ENCODE data around the gene USP21. TPM values are rescaled to one million over a fixed set of nuclear protein-coding genes. Genes with fewer than 3 reads are reported as not detected.
A peak's percentile ranks its signal among the peaks of the same experiment; 100 is the strongest.

USP21 gene
- total RNA-seq, 6 donors from 2014 or later = 14.1 to 48.2 (median 21.8) TPM

DNA sequence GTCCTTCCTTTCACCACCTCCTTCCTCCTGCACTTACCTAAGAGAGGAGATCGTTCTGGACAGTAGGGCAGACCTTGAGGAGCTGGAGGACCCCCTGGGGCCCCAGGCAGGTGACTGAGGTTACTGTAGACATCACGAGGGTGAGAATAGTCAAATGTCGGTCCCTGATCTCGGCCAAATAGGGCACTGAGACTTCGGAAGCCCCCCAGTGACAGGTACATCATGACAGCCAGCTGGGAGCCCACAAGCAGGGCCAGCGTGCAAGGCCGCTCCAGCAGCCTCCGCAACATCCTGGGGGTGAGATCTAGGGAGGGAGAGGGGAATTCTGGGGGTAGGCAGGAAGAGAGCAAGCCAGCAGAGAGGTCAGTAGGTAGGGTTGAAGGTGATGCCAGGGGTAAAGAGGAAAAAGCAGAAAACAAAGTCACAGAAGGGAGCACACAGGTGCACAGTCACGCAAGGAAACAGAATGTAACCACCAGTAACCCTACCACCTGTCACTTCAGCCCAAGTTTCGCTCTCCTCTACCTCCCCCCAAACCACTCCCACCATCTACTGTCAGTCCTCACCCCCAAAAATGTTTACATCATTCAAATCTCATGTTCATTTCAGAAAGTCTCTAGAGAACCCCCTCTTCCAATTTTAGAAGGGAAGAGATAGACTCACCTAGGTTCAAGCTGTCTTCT lies 16.6 kb downstream of the USP21 start:
- H3K9me3 ChIP-seq = no peaks in the 10 kb centered on the region
- peak overlapping the region; percentile 83 to 94 (median 93) for H3K27ac ChIP-seq
- peak overlapping the region in 2 of 4 donors; percentile 64 to 77 for H3K4me3 ChIP-seq
- TF ChIP-seq, protein P1, sequence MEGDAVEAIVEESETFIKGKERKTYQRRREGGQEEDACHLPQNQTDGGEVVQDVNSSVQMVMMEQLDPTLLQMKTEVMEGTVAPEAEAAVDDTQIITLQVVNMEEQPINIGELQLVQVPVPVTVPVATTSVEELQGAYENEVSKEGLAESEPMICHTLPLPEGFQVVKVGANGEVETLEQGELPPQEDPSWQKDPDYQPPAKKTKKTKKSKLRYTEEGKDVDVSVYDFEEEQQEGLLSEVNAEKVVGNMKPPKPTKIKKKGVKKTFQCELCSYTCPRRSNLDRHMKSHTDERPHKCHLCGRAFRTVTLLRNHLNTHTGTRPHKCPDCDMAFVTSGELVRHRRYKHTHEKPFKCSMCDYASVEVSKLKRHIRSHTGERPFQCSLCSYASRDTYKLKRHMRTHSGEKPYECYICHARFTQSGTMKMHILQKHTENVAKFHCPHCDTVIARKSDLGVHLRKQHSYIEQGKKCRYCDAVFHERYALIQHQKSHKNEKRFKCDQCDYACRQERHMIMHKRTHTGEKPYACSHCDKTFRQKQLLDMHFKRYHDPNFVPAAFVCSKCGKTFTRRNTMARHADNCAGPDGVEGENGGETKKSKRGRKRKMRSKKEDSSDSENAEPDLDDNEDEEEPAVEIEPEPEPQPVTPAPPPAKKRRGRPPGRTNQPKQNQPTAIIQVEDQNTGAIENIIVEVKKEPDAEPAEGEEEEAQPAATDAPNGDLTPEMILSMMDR (IDR thresholded peaks at IDR 0.05) = no peak
- TF ChIP-seq EP300 (IDR thresholded peaks at IDR 0.05) (no peak), POLR2AphosphoS5 (IDR thresholded peaks at IDR 0.05) (no peak), POLR2A (IDR thresholded peaks at IDR 0.05) (no peak)
- H3K4me1 ChIP-seq = peaks cover 19 to 29% (median 24%) of the 10 kb centered on the region in 4 donors
- ATAC-seq (ENCODE audit: low FRiP score in 2 of 2) (no peak), DNase-seq (no peak)
- 88 to 91% methylated on average over 10 of the region's 10 CpGs for WGBS, 2 donors
- peaks cover 22 to 50% (median 38%) of the 10 kb centered on the region in 4 donors for H3K36me3 ChIP-seq
- no peaks in the 10 kb centered on the region for H3K27me3 ChIP-seq

DNA sequence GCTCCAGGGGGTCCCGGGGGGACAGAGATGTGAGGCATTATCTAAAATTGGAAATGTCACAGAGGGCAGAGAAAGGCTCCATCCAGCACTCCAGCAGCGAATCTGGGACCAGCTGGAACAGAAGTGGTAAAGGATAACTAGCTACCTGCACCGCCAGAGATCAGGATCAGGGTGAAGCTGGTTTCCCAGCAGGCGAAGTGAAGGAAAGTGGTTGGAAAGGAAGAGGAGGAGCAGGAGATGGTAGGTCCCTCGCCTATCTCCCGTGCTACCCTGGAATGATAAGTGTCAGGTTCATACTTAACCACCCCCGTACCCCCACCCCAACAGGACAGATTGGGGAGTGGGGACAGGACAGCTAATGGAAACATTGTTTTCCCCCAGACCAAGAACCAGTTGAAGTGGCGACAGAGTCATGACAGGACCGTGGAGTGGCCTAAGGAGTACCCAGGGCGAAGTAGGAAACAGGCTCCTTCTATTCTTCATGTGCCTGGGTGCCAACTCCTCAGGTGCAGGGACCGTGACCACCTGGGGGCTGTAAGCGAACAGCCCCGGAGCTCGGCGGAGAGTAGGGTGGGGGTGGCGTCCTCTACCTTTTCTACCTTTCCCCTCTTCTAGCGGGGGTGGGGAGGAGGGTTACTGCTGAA lies 17.3 kb downstream of the USP21 start:
- peaks cover 19 to 29% (median 24%) of the 10 kb centered on the region in 4 donors for H3K4me1 ChIP-seq

DNA sequence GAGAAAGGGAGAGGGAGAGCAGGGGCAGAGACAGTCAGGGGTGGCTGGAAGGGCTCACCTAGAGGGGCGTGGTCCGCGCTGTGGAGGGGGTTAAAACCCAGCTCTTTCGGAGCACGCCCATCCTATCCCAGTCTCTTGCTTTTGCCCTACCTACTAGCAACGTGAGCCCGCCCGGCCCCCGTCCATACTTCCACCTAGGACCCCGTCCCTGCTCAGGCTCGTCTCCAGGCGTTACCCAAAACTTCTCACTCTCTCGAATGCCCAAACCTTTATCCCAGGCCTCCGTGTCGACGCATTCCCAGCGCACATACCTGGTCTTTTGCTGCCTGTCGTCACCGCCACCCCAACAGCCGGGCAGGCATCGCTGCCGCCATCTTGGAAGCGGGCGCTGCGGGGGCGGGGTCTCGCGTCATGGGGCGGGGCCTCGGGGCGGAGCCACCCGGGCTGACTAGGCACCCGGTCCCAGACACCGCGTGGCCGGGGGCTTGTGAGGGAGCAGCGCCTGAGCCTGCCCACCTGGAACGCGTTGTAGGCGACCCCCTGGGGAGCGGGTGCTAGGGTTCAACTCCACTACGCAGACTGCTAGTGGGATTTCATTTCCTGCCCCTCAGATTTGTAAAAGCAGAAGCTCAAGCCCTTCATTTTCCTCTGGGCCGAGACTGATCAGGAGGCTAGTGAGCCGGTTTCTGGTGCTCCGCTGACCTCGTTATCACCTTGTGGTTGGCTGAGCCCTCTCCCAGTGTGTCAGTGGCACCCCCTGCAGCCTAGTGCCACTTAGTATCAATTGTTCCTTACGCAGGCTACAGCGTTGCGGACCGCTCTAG lies 18.0 kb downstream of the USP21 start, which contains the start of gene B4GALT3:
TSS of gene B4GALT3 (minus strand) at position 396 of the 824 bp plus-strand sequence. CDS start 1,447 bp downstream, outside the sequence.
- no peaks in the 10 kb centered on the region for H3K9me3 ChIP-seq
- H3K27ac ChIP-seq = peak within 1 kb of the TSS; percentile 83 to 94 (median 93)
- WGBS, 2 donors = 5 to 12% methylated on average over 20 to 44 of the region's 50 CpGs
- DNase-seq (peak; percentile 90 to 100), ATAC-seq (ENCODE audit: low FRiP score in 2 of 2) (peak; percentile 96 to 99)
- peaks cover 12 to 36% (median 25%) of the 10 kb centered on the region in 4 donors for H3K36me3 ChIP-seq
- H3K27me3 ChIP-seq = no peaks in the 10 kb centered on the region
- TF ChIP-seq POLR2AphosphoS5 (IDR thresholded peaks at IDR 0.05) (peak; percentile 88 to 92), POLR2A (IDR thresholded peaks at IDR 0.05) (peak in 2 of 4 donors; percentile 54 to 84), EP300 (IDR thresholded peaks at IDR 0.05) (peak in 1 of 4 donors; percentile 7)
- TF ChIP-seq, protein P1 (IDR thresholded peaks at IDR 0.05) = peak in 2 of 6 experiments; percentile 12 to 21
- peaks cover 19 to 29% (median 24%) of the 10 kb centered on the region in 4 donors for H3K4me1 ChIP-seq
- peak within 1 kb of the TSS; percentile 39 to 77 (median 64) for H3K4me3 ChIP-seq

More for the DNA sequence above, 17.3 kb downstream of the USP21 start:
- DNase-seq (no peak), ATAC-seq (ENCODE audit: low FRiP score in 2 of 2) (peak; percentile 5 to 44)
- Histone ChIP-seq H3K27ac (peak overlapping the region; percentile 83 to 94 (median 93)), H3K27me3 (no peaks in the 10 kb centered on the region), H3K36me3 (peaks cover 20 to 44% (median 31%) of the 10 kb centered on the region in 4 donors), H3K4me3 (peak overlapping the region; percentile 39 to 77 (median 64)), H3K9me3 (no peaks in the 10 kb centered on the region)
- no peak for TF ChIP-seq EP300 (IDR thresholded peaks at IDR 0.05)
- TF ChIP-seq, protein P1 (IDR thresholded peaks at IDR 0.05) = no peak
- no peak for TF ChIP-seq POLR2A (IDR thresholded peaks at IDR 0.05)
- no peak for TF ChIP-seq POLR2AphosphoS5 (IDR thresholded peaks at IDR 0.05)
- 23 to 28% methylated on average over 11 to 17 of the region's 17 CpGs for WGBS, 2 donors

DNA sequence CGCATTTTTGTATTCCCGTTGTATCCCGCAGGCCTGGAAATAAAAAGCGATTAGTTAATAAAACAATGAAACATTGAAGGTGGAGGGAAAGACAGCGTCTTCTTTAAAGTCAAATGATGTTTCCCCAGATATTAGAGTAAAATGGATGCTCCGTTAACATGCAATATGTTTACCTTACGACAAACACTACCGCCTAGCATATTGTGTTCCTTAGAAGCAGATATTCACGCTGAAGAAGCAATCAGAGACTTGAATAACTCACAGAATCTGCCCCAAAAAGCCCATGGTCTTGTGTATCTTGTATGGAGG lies 18.6 kb downstream of the USP21 start:
- H3K4me3 ChIP-seq = peak overlapping the region in 3 of 4 donors; percentile 64 to 77 (median 65)
- 61 to 65% methylated on average over 9 of the region's 9 CpGs for WGBS, 2 donors
- peak overlapping the region; percentile 83 to 94 (median 93) for H3K27ac ChIP-seq
- peaks cover 19 to 24% (median 24%) of the 10 kb centered on the region in 4 donors for H3K4me1 ChIP-seq
- H3K9me3 ChIP-seq = no peaks in the 10 kb centered on the region
- H3K36me3 ChIP-seq = peaks cover 11 to 31% (median 20%) of the 10 kb centered on the region in 4 donors
- TF ChIP-seq, protein P1 (IDR thresholded peaks at IDR 0.05) = no peak
- no peak for TF ChIP-seq POLR2AphosphoS5 (IDR thresholded peaks at IDR 0.05)
- no peak for TF ChIP-seq POLR2A (IDR thresholded peaks at IDR 0.05)
- no peak for TF ChIP-seq EP300 (IDR thresholded peaks at IDR 0.05)
- H3K27me3 ChIP-seq = no peaks in the 10 kb centered on the region
- no peak for ATAC-seq (ENCODE audit: low FRiP score in 2 of 2)
- no peak for DNase-seq
